Measurements from ENCODE around the gene DET1. TPM values are rescaled to one million over a fixed set of nuclear protein-coding genes. Genes with fewer than 3 reads are reported as not detected.

DET1 gene
- total RNA-seq (2016; rRNA removed; fragmentation: Illumina TruSeq; extraction: Trizol) (2.1 and 2.2 TPM in 2 replicates), polyA plus RNA-seq (2011; rRNA removed) (4.2 and 5.3 TPM in 2 replicates), polyA minus RNA-seq (2011; rRNA and poly(A)+ RNA removed; ENCODE audit: low replicate concordance) (10.4 TPM in 1 of 2 replicates, not detected in the other), Bru-seq, nascent RNA (percentile 58 among the genes with signal in this experiment), BruChase-seq, experiment 1, labeled RNA remaining after a 6-hour chase (percentile 60 among the genes with signal in this experiment), BruChase-seq, experiment 2, labeled RNA remaining after a 2-hour chase (percentile 66 among the genes with signal in this experiment)
- 1.0 and 1.2 TPM in 2 replicates for total RNA-seq (2016; cell fraction: cytosol; rRNA removed; fragmentation: Illumina TruSeq; extraction: Trizol; ENCODE audit: low read depth)
- total RNA-seq (2016; cell fraction: insoluble cytoplasmic fraction; rRNA removed; fragmentation: Illumina TruSeq; extraction: Trizol): 2.1 and 2.3 TPM in 2 replicates
- 3.6 and 3.7 TPM in 2 replicates for total RNA-seq (2016; cell fraction: membrane; rRNA removed; fragmentation: Illumina TruSeq; extraction: Trizol)
- total RNA-seq (2016; cell fraction: nucleus; rRNA removed; fragmentation: Illumina TruSeq; extraction: Trizol): 3.5 and 3.8 TPM in 2 replicates
- 3.7 TPM in 2 replicates for polyA plus RNA-seq (2011; cell fraction: cytosol; rRNA removed)
- 6.8 and 8.0 TPM in 2 replicates for polyA plus RNA-seq (2011; cell fraction: nucleus; rRNA removed)
- polyA plus RNA-seq (2012): 2.7 and 3.9 TPM in 2 replicates
- polyA plus RNA-seq (2016; cell fraction: cytosol; fragmentation: Illumina TruSeq; extraction: Trizol; ENCODE audit: low read depth): 1.5 and 1.7 TPM in 2 replicates
- polyA plus RNA-seq (2016; cell fraction: insoluble cytoplasmic fraction; fragmentation: Illumina TruSeq; extraction: Trizol; ENCODE audit: low read depth): 3.1 and 3.3 TPM in 2 replicates
- 3.8 and 4.4 TPM in 2 replicates for polyA plus RNA-seq (2016; cell fraction: membrane; fragmentation: Illumina TruSeq; extraction: Trizol; ENCODE audit: low read depth)
- polyA plus RNA-seq (2016; cell fraction: nucleus; fragmentation: Illumina TruSeq; extraction: Trizol; ENCODE audit: insufficient read depth, low read depth): 4.7 and 5.5 TPM in 2 replicates
- 1.1 and 2.6 TPM in 2 replicates for polyA minus RNA-seq (2011; cell fraction: cytosol; rRNA and poly(A)+ RNA removed)
- polyA minus RNA-seq (2011; cell fraction: nucleus; rRNA and poly(A)+ RNA removed): 11.8 and 16.7 TPM in 2 replicates
- long read RNA-seq, experiment 1, partial matches to known transcripts: 1 of 3 reads
- long read RNA-seq, experiment 1, other reads (novel, unspliced or antisense): 1 of 3 reads
- long read RNA-seq, experiment 2, transcript DET1-201 (5 exons, 2,267 nt): major isoform, 7 of 11 reads
- long read RNA-seq, experiment 2, partial matches to known transcripts: 2 of 11 reads
- long read RNA-seq, experiment 2, other reads (novel, unspliced or antisense): 1 of 11 reads

DNA sequence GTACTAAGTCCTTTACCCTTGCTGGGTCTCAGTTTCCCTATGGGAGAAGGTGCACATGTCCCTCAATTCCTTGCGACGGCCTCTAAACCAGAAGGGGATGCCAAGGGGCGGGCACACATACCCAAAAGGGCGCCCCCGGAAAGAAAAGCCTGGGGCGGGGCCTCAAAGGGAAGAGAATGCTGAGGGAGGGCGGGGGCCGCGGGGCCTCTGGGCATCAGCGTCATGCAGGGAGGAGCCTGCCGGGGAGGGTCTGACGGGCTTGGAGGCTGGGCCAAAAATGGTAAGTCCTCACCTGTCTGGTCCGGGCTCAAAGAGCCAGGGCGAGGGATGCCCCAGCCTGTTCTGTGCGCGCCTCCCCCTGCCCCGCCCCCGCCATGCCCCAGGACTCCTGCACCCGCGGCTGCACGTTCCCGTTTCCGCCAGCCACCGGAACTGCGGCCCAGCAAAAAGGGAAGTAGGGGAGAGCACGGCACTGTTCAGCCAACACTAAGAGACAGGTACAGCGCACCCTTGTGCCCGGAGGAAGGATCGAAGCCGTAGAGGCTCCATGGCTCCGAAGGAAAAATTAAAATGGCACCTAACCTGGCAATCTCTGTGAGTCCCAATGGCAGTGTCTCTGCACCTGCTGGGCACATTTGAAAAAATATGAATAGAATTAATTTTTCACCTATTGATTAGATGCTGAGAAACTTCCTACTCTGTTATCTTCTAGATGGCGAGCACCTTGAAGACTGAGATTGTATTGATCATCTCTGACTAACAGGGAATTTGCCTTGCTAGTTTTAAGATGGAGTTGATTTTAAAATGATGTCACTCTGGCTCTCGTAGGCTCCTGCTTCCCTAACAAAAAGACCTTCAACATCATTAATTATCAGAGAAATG is at the start of gene DET1:
TSS of gene DET1 (minus strand) at position 434 of the 882 bp plus-strand sequence. CDS start 14,976 bp downstream, outside the sequence.
- in situ Hi-C loops (cut with HindIII; ENCODE audit: extremely low pct_ligation_motif_present, low pct_unique_long_range_greater_than_20kb) (no loop called here), intact Hi-C loops (cut with micrococcal nuclease; ENCODE audit: unreplicated experiment) (loop anchor here (2.0 kb wide), 1 partner anchor 68 kb away; no protein-coding TSS in a partner anchor)
- Histone ChIP-seq H3K79me2 (ENCODE audit: insufficient read depth, low read length) (no peaks in the 10 kb centered on the region), H3K4me3 (replicated peaks in 1 of 3; ENCODE audit: insufficient read depth in 1 of 3, low read depth in 2 of 3, low read length in 3 of 3) (peak within 1 kb of the TSS; percentile 69 to 85 (median 76); a peak in 5 of 6 replicates), H3K9me3 (ENCODE audit: low read length) (no peaks in the 10 kb centered on the region), H3K27me3 (ENCODE audit: control insufficient read depth in 1 of 2, insufficient read depth in 2 of 2, low read length in 2 of 2) (no peaks in the 10 kb centered on the region), H3K36me3 (replicated peaks in 1 of 2; ENCODE audit: control insufficient read depth in 1 of 2, insufficient read depth in 2 of 2, low read length in 2 of 2) (no peaks in the 10 kb centered on the region), H3K4me2 (ENCODE audit: low read depth, low read length) (peak within 1 kb of the TSS; percentile 83), H3K9ac (ENCODE audit: insufficient read depth, low read depth, low read length) (peak within 1 kb of the TSS; percentile 69; the same call in 1 of the 2 replicates), H3K4me1 (ENCODE audit: insufficient read depth, low read length) (no peaks in the 10 kb centered on the region), H3K27ac (ENCODE audit: extremely low read length, insufficient read depth, low read length) (peak within 1 kb of the TSS; percentile 51), H4K20me1 (ENCODE audit: insufficient read depth, low read length) (no peaks in the 10 kb centered on the region), H2AFZ (ENCODE audit: low read length) (peak within 1 kb of the TSS; percentile 94)
- POLR2A ChIA-PET: no interaction called here
- CTCF ChIA-PET (ENCODE audit: low intra/inter-chr PET ratio, low total read pairs): no interaction called here
- ATAC-seq: peak; percentile 100
- peak; percentile 94 for FAIRE-seq
- BruUV-seq (replicated peaks): no TSS peak
- DNase-seq (ENCODE audit: low spot score): peak; percentile 92
- WGBS (ENCODE audit: low lambda C conversion rate): 4% methylated on average over 18 of the region's 33 CpGs
- no peak for TF ChIP-seq ZNF766 (CRISPR knock-in tag; IDR thresholded peaks at IDR 0.05; ENCODE audit: borderline replicate concordance)
- TF ChIP-seq ZC3H4 (CRISPR knock-in tag; IDR thresholded peaks at IDR 0.05; ENCODE audit: borderline replicate concordance): no peak
- peak; percentile 58 for TF ChIP-seq PHF8 (CRISPR knock-in tag; IDR thresholded peaks at IDR 0.05)
- TF ChIP-seq SALL1 (CRISPR knock-in tag; IDR thresholded peaks at IDR 0.05): peak; percentile 64
- TF ChIP-seq GTF3A (CRISPR knock-in tag; conservative IDR thresholded peaks at IDR 0.05): no peak
- no peak for TF ChIP-seq HOXA7 (CRISPR knock-in tag; IDR thresholded peaks at IDR 0.05)
- no peak for TF ChIP-seq TCF7L2 (IDR thresholded peaks at IDR 0.05; ENCODE audit: low read depth, low read length)
- TF ChIP-seq ZNF644 (CRISPR knock-in tag; IDR thresholded peaks at IDR 0.05; ENCODE audit: low read depth): peak; percentile 95
- TF ChIP-seq GLI4 (CRISPR knock-in tag; IDR thresholded peaks at IDR 0.05; ENCODE audit: borderline replicate concordance): no peak
- TF ChIP-seq SMYD3 (CRISPR knock-in tag; IDR thresholded peaks at IDR 0.05): no peak
- TF ChIP-seq ZNF660 (CRISPR knock-in tag; IDR thresholded peaks at IDR 0.05; ENCODE audit: borderline replicate concordance, low read depth): no peak
- no peak for TF ChIP-seq ZNF878 (CRISPR knock-in tag; IDR thresholded peaks at IDR 0.05)
- TF ChIP-seq PRMT3 (CRISPR knock-in tag; IDR thresholded peaks at IDR 0.05; ENCODE audit: borderline replicate concordance, low read depth): no peak
- TF ChIP-seq, protein P1, sequence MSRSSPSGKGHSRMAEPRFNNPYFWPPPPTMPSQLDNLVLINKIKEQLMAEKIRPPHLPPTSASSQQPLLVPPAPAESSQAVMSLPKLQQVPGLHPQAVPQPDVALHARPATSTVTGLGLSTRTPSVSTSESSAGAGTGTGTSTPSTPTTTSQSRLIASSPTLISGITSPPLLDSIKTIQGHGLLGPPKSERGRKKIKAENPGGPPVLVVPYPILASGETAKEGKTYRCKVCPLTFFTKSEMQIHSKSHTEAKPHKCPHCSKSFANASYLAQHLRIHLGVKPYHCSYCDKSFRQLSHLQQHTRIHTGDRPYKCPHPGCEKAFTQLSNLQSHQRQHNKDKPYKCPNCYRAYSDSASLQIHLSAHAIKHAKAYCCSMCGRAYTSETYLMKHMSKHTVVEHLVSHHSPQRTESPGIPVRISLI (CRISPR knock-in tag; IDR thresholded peaks at IDR 0.05; ENCODE audit: borderline replicate concordance): no peak
- no peak for TF ChIP-seq RFX3 (CRISPR knock-in tag; IDR thresholded peaks at IDR 0.05)
- TF ChIP-seq, protein P2, sequence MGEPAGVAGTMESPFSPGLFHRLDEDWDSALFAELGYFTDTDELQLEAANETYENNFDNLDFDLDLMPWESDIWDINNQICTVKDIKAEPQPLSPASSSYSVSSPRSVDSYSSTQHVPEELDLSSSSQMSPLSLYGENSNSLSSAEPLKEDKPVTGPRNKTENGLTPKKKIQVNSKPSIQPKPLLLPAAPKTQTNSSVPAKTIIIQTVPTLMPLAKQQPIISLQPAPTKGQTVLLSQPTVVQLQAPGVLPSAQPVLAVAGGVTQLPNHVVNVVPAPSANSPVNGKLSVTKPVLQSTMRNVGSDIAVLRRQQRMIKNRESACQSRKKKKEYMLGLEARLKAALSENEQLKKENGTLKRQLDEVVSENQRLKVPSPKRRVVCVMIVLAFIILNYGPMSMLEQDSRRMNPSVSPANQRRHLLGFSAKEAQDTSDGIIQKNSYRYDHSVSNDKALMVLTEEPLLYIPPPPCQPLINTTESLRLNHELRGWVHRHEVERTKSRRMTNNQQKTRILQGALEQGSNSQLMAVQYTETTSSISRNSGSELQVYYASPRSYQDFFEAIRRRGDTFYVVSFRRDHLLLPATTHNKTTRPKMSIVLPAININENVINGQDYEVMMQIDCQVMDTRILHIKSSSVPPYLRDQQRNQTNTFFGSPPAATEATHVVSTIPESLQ (CRISPR knock-in tag; conservative IDR thresholded peaks at IDR 0.05): no peak
